ENCODE results near the gene MSH5.
"Not testable (repeated sequence)": the region's sequence is repeated elsewhere in the genome, so short reads cannot be mapped to it uniquely, and the experiment has no call there.

MSH5 gene

DNA sequence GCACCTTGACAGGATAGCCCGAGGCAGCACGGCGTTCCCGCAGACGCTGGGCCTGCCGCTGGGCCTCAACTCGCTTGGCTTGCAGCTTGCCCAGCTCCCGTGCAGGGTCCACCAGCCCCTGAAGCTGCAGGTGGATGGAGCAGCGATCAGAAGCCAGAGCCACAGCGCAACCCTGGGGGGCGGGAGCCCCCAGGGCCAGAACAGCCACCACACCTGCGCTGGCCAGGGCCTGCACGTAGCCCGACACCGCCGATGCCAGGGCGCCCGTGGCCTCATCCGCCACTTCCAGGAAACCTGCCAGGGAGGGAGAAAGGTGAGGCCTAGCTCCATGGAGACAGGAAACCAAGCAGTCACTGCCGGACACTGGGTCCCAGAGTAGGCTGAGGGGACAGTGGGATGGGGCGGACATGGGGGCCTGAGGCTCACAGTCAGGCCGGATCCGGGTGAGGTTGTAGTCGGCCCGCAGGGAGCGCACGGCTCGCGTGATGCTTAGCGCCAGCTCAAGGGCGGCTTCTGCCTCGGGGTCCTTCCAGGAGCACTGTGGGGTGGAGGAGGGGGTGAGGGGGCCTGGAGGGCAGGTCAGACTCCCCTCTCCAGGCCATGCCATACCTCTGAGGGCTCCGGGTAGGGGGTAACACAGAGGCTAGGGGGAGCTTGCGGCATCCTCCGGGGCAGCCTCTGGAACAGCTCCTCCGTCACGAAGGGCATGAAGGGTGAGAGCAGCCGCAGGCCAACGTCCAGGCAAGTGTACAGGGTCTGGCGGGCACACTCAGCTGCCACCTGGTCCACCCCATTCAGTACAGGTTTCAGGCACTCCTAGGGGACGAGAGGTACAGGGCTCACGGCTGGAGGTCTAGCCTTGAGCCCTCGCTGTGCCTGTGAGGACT lies 39.4 kb downstream of the MSH5 start:
- no peak for DNase-seq (ENCODE audit: low spot score)

DNA sequence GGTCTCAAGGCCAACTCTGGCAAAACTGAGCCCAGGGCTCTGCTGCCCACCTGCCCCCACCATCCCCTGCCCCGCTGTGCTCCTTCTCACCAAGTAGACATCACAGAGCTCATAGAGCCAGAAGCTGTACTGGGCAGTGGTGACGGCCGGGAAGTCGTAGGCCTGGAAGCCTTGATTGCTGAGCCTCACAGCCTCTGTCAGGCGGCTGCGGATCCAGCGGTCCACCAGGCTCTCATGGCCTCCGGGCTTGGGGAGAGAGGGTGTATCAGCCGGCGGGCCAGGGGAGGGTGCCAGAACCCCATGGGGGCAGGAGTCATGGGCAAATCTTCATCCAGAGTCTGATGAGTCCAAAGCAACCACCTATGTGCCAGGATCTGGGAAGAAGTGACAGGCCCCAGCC lies 40.1 kb downstream of the MSH5 start:
- no peak for DNase-seq (ENCODE audit: low spot score)

DNA sequence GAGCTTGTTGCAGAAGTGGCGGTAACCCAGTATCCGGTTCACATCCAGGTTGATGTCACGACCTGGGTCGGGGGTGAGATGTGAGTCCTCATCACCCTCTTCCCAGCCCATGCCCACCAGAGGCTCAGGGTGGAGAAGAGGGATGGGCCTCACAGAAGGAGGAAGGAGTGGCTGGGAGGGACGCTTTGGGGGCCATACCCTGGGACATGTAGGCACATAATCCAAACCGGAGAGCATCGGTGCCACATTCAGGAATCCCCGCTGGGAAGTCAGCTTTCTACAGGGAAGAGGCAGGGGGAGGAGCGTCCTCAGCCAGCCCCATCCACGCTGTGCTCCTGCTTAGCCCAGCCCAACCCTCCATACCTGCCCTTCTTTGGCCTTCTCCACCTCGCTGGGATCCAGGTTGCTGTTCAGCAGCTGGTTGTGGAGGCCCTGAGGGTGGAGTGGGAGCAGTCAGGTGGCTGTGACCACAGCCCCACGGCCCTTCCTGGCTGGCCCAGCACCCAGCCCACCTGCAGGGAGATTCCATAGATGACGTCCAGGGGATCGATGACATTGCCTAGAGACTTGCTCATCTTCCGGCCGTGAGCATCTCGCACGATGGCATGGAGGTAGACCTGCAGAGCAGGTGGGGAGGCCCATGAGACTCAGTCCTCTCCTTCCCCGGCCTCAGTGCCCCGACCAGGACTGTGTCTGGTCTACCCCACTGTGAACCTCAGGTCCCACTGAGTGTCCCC lies 40.9 kb downstream of the MSH5 start:
- DNase-seq (ENCODE audit: low spot score) = no peak

DNA sequence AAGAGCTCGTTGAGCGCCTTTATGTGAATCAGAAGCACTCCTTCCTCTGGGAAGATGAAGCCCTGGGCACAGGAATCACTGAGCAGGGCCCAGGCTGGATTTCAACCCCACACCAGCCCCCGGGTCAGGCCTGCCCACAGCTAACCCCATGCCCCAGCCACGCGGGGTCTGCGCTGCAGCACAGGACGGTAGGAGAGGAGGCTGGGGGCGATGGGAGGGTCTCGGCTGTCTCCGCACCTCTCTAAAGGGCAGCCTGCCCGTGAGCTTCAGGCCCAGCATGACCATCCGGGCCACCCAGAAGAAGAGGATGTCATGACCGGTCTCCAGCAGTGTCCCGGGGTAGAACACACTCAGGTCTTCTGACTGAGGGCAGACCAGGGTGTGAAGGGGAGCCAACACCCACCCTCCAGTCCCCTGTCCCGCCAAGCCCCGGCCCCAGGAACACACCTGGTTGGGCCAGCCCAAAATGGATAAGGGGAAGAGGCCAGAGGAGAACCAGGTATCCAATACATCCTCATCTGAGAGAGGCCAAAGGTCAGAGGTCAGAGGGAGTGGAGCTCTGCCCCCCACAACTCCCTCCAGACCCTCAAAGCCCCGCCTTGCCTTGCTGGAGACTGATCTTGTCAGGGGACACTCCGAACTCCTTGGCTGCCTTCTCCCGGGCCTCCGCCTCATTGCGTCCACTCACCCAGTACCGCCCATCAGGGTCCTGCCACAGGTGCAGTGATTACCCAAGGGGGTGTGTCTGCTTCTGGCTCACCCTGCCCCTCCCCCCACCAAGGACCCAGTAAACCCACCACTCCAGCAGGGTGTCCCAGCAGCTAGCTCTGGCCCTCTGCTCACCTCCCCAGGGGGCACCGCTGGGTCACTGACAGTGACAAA lies 41.7 kb downstream of the MSH5 start:
- no peak for DNase-seq (ENCODE audit: low spot score)

DNA sequence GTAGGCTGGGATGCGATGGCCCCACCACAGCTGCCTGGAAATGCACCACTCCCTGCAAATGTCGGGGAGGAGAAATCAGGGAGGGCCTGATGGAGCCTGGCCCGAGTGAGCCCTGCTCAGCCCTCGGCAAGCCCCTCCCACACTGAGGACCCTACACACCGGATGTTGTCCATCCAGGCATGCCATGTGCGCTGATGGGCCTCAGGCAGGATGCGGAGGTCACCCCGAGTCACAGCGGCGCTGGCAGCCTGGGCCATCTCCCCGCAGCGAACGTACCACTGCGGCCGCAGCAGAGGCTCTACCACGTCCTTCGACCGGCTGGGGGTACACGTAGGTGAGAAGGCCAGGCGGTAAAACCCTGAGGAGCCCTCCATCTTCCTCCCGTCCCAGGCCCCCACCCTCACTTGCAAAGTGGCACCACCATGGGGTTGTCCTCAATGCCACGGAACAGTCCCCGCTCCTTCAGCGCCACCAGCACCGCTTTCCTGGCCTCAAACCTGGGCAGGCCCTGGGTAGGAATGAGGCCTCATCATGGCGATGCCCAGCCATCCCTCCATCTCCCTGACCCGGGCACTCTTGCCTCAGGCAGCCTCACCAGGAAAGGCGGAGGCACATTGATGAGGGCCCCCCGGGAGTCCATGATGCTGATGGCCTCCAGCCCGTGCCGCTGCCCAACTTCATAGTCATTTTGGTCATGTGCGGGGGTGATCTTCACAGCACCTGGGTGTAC lies 42.5 kb downstream of the MSH5 start:
- DNase-seq (ENCODE audit: low spot score) = no peak

DNA sequence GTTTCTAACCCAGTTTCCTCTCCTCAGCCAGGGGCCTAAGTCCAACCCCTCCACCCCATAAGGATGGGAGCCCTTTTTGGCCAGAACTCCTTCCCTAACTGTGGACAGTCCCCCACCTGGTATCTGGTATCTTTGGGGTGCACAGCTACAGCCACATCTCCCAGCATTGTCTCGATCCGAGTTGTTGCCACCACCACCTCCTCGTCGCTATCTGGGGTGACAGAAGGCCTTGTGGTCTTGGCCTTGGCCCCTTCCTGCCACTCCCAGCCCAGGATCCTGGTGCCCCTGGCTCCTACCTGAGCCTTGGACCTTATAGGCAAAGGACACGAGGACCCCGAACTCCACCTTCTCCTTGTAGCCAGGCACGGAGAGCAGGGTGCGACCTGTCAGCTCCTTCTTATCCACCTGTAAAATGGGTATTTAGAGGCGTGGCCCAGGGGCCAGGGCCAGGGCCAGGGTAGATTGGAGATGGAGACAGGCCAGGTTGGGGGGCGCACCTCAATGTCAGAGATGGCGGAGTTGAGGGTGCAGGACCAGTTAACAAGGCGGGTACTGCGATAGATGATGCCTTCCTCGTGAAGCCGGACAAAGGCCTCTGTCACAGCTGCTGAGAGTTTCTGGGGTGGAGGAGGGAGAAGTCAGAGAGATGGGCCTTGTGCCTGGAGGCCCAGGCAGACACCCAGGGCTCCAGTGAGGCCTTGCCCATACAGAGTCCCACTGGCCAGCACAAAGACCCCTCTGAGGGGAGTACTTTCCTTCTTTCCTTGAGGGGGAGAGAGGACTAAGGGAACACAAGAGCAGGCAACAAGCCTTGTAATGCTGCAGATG lies 44.5 kb downstream of the MSH5 start:
- DNase-seq (ENCODE audit: low spot score) = no peak

DNA sequence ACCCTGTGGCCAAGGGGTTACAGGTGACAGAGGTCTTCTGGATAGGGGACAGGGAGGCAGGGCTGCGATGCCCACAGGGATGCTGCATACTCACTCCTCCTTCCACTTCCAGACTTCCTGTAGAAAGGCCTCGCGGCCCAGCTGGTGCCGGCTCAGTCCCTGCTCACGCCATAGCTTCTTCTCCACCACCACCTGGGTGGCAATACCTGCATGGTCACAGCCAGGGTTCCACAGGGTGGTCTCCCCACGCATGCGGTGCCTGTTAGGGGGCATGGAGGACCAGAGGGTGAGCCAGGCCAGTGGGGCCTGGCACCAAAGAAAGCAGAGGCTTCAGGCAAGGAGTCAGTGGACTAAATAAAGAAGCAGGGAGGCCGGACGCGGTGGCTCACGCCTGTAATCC lies 45.7 kb downstream of the MSH5 start:
- no peak for DNase-seq (ENCODE audit: low spot score)

DNA sequence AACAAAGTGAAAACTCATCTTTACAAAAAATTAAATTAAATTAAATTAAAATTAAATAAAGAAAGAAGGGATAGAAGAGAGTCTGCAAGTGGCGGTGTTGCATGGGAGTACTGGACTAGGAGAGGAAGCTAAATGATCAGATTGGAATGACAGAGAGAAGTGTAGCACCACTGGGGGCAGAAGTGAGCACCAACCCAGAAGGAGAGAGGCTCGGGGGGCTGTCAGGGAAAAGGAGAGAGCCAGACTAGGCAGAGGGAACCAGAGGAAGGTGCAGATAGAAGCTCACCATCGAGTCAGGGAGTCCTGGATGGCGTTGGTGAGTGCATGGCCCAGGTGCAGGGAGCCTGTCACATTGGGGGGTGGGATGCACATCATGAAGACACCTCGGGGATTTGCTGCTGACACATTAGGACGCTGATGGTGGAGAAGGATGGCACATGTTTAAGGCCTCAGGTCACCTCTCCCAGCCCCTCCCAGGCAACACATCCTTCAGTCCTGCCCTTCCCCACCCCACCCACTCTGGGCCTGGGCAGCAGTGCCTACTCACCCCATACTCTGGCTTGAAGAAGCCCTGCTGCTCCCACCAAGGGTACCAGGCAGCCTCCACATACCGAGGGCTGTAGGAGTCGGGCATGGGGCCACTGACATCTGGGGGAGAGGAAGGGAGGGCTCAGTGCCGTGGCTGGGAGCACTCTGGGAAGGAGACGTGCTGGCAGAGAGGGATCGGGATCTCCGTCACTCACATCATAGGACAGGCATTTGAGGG lies 51.7 kb downstream of the MSH5 start:
- peak; percentile 69 for DNase-seq (ENCODE audit: low spot score)

DNA sequence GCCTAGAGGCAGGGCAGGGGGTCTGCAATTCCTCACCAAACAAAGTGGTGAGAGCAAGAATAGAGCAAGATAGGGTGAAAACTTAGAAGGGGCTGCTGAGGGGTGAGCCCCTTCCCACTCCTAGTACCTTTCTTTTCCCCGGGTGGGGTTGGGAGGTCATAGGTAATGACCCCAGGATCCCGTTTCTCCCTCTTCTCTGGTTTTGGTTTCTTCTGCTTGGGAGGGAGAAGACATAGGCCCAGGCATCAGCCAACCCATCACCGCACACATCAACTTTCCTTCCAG lies 52.2 kb downstream of the MSH5 start:
- DNase-seq (ENCODE audit: low spot score) = no peak

DNA sequence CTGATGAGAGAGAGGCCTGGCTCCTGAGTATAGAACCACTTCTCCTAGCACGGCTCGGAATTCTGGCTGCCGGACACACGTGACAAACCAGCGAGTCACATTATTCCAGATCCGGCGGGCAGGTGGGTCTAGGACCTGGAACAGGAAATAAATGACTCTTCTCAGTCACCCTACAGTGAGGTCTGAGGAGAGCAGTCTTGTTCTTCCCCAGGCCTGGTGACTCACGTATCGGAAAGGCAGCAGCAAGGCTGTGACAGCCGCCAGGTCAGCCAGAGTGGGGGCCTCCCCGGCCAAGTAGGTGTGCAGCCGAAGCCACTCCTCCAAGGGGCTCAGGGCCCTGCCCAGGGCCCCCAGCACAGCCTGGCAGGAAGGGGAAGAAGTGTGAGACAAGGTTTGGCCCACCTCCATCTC lies 53.0 kb downstream of the MSH5 start:
- peak; percentile 29 for DNase-seq (ENCODE audit: low spot score)

DNA sequence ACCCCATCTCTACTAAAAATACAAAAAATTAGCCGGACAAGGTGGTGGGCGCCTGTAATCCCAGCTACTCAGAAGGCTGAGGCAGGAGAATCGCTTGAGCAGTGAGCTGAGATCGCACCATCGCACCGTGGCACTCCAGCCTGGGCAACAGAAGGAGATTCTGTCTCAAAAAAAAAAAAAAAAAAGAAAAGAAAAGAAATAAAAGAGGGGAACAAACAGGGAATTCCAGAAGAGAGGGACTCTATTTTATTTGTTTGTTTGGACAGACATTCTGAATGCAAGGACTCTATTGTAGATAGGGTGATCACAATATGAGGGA lies 54.1 kb downstream of the MSH5 start:
- not testable (repeated sequence) for DNase-seq (ENCODE audit: low spot score)

DNA sequence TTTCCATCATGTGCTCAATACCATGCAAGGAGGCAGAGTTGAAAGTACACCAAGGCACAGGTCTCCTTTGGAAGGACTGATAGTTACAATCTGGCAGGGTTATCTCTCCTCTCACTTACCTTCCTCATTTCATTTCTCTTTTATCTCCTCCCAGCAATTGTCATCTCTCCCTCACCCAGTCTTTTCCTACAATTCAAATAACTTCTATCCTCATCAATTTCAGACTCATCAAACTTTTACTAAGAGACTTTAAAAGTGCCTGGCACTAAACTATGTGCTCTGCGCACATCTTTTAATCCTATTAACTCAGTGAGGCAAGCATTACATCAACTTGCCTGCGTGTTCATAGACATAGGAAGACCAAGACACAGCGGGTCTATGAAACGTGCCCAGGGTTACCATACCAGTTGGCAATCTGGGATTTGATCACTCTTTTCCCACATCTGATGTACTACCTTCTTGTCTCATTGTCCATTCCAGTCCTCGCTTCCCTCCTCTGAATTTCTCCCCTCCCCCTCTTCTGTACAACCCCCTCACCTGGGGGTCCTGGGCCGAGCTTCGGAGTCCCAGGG lies 54.6 kb downstream of the MSH5 start:
- DNase-seq (ENCODE audit: low spot score) = peak; percentile 23

DNA sequence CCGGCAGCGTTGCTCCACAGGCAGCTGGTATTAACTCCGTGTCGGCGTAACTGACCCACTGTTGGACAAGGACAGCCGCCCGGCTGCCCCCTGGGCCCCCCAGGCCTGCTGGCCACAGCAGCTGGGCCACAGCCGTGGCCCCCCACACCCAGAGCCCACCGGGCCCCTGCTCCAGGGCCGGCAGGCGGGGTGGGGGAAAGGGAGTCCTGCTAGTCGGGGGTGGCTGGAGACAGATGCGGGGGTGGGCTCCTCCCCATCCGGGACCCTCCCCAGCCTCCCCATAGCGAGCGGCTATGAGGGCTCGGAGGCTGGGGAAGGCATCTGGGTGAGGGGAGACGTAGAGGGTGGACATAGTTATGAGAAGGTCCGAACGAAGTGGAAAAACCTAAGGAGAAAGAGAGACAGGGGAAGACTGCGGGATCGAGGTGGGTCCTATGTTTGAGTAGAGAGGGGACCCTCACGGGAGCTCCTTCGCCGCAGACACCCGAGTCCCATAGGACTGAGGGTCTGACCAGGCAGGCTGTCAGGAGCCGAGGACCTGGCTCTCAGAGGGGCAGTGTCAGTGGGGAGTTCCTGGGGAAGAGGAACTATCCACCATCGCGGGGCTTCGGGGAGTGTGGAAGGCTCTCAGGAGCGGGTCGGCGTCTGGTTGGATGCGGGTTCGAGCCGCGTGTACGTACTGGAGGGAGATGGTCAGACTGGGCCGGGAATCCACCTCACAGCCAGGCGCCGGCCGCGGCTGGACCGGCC lies 55.2 kb downstream of the MSH5 start:
- DNase-seq (ENCODE audit: low spot score) = no peak

DNA sequence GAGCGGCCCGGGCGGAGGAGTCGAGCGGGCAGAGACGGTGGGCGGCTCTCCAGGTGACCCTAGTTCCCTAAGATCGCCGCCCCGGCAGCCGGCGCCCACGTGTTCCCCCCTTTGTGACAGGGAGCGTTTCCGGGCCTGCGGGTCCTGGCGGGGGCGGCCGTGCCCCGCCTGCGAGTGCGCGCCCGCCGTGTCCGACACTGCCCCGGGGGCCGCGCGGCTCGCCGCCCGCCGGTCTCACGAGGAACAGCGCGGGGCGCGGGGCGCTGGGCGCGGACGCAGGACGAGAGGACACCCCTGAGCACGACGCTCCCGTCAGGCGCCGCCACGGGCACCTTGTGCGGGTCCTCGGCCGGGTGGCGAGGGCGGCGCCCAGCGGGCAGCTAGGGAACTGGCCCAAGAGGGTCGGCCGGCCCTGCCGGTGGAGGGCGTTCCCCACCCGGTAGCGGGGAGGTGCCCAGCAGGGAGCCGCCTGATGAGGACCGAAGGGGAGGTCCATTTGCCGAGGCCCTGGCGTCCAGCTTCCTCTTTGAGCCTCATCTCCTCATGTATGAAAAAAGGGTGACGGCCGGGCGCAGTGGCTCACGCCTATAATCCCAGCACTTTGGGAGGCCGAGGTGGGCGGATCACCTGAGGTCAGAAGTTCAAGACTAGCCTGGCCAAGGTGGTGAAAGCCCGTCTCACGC lies 56.0 kb downstream of the MSH5 start, which contains the start of gene VARS1:
Gene VARS1 (minus strand): TSS at position 137 of the 683 bp plus-strand sequence. CDS start 535 bp downstream, outside the sequence.
- peak; percentile 84 for DNase-seq (ENCODE audit: low spot score)

DNA sequence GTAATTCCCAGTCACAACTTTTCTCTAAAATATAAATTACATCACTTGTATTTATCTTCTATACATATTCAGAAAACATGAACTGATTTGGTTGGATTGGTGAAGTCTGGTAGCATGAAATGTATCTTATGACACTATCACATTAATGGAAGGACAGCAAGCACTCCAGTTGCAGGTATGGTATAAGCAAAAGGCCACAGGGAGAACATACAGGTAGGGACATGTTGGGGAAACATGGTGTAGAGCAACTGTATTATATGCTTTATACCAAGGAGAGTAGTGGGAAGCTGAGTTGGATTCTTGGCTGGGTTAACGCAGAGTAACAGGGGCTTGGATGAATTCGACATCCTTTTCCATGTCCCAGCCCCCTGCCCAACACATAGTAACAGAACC lies 57.2 kb downstream of the MSH5 start:
- DNase-seq (ENCODE audit: low spot score) = no peak

DNA sequence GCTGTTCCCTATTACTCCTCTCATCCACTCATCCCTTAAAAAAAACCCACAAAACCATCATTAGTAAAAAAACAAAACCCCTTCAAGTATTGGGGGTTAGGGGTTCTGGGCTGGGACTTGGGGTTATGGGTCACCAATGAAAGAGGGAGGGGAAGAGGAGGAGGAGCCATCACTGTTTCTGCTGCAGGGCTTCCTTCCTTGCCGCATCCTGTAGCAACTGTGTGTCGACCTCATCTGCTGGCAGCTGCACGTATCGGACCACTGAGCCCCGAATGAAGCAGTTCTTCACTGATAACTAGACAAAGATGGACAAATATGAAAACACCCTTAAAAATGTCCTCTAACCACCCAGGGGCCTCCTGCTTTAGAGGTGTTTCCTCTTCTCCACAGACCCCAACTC lies 57.8 kb downstream of the MSH5 start:
- DNase-seq (ENCODE audit: low spot score) = no peak

DNA sequence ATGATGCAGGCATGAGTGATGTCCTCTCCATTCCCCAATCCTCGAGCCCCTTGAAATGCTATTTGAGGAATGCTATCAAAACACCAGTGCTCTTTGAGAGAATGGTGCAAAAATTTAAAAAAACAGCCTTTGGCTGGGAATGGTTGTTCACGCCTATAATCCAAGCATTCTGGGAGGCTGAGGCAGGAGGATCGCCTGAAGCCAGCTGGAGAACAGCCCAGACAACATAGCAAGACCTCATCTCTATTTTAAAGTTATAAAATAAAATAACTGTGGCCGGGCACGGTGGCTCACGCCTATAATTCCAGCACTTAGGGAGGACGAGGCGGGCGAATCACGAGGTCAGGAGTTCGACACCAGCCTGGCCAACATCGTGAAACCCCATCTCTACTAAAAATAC lies 60.0 kb downstream of the MSH5 start:
- DNase-seq (ENCODE audit: low spot score) = no peak

Data from cerebellar cortex (tissue), 1 donor.